HepG2 (cell line): ENCODE results near the gene JPH4. TPM values are rescaled to one million over a fixed set of nuclear protein-coding genes. Genes with fewer than 3 reads are reported as not detected.

Experiments used
- ATAC-seq: fragments of 200-7000 bp; cut with Tn5 transposase; 3 replicates; pipeline ENCODE4 v1.9.1; 2020; ENCODE audit warnings: mild to moderate bottlenecking, moderate library complexity
- BruUV-seq: library from RNA; stranded (reverse); fragments of 400-500 nt; replicated peaks from 2 replicates; lab custom pipeline; 2021; lab: Mats Ljungman, UMichigan
- CTCF ChIA-PET: fragments of 300-600 bp; formaldehyde crosslinking; extraction: SDS; loops from one replicate; lab custom pipeline; 2021; ENCODE audit warnings: low total read pairs, inconsistent platforms, low intra/inter-chr PET ratio; lab: Yijun Ruan, JAX
- POLR2A ChIA-PET: fragments of 350-600 bp; sonication (Branson Sonifier 250); formaldehyde crosslinking; loops from one replicate; lab custom pipeline; 2020; ENCODE audit warnings: antibody characterized with exemption, inconsistent platforms; lab: Yijun Ruan, JAX
- DNase-seq: peaks from one replicate; pipeline ENCODE4 v3.0.0-alpha.2; 2015; ENCODE audit warnings: low spot score
- FAIRE-seq: peaks from 3 replicates; lab custom pipeline; 2011; peaks lifted over from hg19 to GRCh38; lab: Jason Lieb, UNC
- H2AFZ ChIP-seq: one replicate; pipeline ENCODE4 v1.6.1; 2011; ENCODE audit warnings: low read length, inconsistent platforms
- H3K27ac ChIP-seq: fragments of 300-600 bp; 3 replicates; pipeline ENCODE4 v1.8.0; 2011; ENCODE audit warnings: mixed run types, mild to moderate bottlenecking, mixed read lengths, low read length, inconsistent platforms; ENCODE audit not compliant: insufficient read depth; ENCODE audit errors: extremely low read length
- H3K27me3 ChIP-seq, 2 experiments: fragments of 200-600 bp in 1 of 2; 2 replicates in 1 of 2; 3 replicates in 1 of 2; pipeline versions ENCODE4 v1.6.0 to v1.8.0; 2011; ENCODE audit warnings: low read length in 2 of 2, mild to moderate bottlenecking in 2 of 2, moderate library complexity in 2 of 2, inconsistent platforms in 1 of 2; ENCODE audit not compliant: insufficient read depth in 2 of 2, control insufficient read depth in 1 of 2
- H3K36me3 ChIP-seq, 2 experiments: fragments of 200-600 bp in 1 of 2; replicated peaks in 1 of 2; 2 replicates in 1 of 2; 3 replicates in 1 of 2; pipeline versions ENCODE4 v1.5.1 to v1.8.0; 2011; ENCODE audit warnings: low read length in 2 of 2, inconsistent platforms in 1 of 2; ENCODE audit not compliant: insufficient read depth in 2 of 2, control insufficient read depth in 1 of 2
- H3K4me1 ChIP-seq: 2 replicates; pipeline ENCODE4 v1.5.1; 2012; ENCODE audit warnings: low read length, inconsistent platforms; ENCODE audit not compliant: insufficient read depth
- H3K4me2 ChIP-seq: 2 replicates; pipeline ENCODE4 v1.6.0; 2011; ENCODE audit warnings: low read depth, low read length, inconsistent platforms
- H3K4me3 ChIP-seq, 3 experiments: fragments of 200-600 bp in 1 of 3; sonication (generic), shearing (Covaris generic) in 1 of 3; replicated peaks in 1 of 3; 2 replicates each; pipeline ENCODE4 v1.5.1; 2011 to 2016; ENCODE audit warnings: low read length in 3 of 3, inconsistent platforms in 2 of 3, low read depth in 2 of 3, mild to moderate bottlenecking in 2 of 3, control low read depth in 1 of 3, mixed read lengths in 1 of 3; ENCODE audit not compliant: insufficient read depth in 1 of 3
- H3K79me2 ChIP-seq: one replicate; pipeline ENCODE4 v1.6.1; 2011; ENCODE audit warnings: low read length, inconsistent platforms; ENCODE audit not compliant: insufficient read depth
- H3K9ac ChIP-seq: 2 replicates; pipeline ENCODE4 v1.6.0; 2011; ENCODE audit warnings: mild to moderate bottlenecking, low read depth, low read length, inconsistent platforms; ENCODE audit not compliant: insufficient read depth
- H3K9me3 ChIP-seq: 2 replicates; pipeline ENCODE4 v1.5.1; 2012; ENCODE audit warnings: mild to moderate bottlenecking, low read length
- H4K20me1 ChIP-seq: 2 replicates; pipeline ENCODE4 v1.6.0; 2011; ENCODE audit warnings: inconsistent platforms, mild to moderate bottlenecking, low read length, moderate library complexity; ENCODE audit not compliant: insufficient read depth
- CAMTA2 ChIP-seq: sonication (generic); formaldehyde crosslinking; IDR thresholded peaks from 2 replicates; pipeline ENCODE4 v1.4.0; 2020; ENCODE audit warnings: mild to moderate bottlenecking, missing genetic modification reagents, borderline replicate concordance
- MEIS1 ChIP-seq: sonication (generic); formaldehyde crosslinking; IDR thresholded peaks from 2 replicates; pipeline ENCODE4 v1.9.0; 2021; ENCODE audit warnings: mild to moderate bottlenecking, missing genetic modification reagents, moderate library complexity, borderline replicate concordance
- SP1 ChIP-seq, 2 experiments: fragments of 450-650 bp in 1 of 2; sonication (generic) in 1 of 2; formaldehyde crosslinking in 1 of 2; IDR thresholded peaks; 2 replicates each; pipeline versions ENCODE4 v1.4.0 to v1.6.1; 2016 to 2020; ENCODE audit warnings: missing genetic modification reagents in 1 of 2
- TOE1 ChIP-seq: sonication (generic); formaldehyde crosslinking; IDR thresholded peaks from 2 replicates; pipeline ENCODE4 v1.4.0; 2020; ENCODE audit warnings: mild to moderate bottlenecking, missing genetic modification reagents
- ZMYM3 ChIP-seq: sonication (generic); formaldehyde crosslinking; IDR thresholded peaks from 2 replicates; pipeline ENCODE4 v1.5.1; 2020; ENCODE audit warnings: mild to moderate bottlenecking, missing genetic modification reagents
- ZNF232 ChIP-seq: sonication (generic); formaldehyde crosslinking; IDR thresholded peaks from 2 replicates; pipeline ENCODE4 v1.4.0; 2020; ENCODE audit warnings: missing genetic modification reagents, borderline replicate concordance
- ZNF335 ChIP-seq: sonication (generic); formaldehyde crosslinking; IDR thresholded peaks from 2 replicates; pipeline ENCODE4 v1.4.0; 2020; ENCODE audit warnings: missing genetic modification reagents
- ZNF768 ChIP-seq: sonication (generic); formaldehyde crosslinking; IDR thresholded peaks from 2 replicates; pipeline ENCODE4 v1.4.0; 2020; ENCODE audit warnings: missing genetic modification reagents
- WGBS: methylation state at CpG from one replicate; pipeline ENCODE4 v1.1.6; 2017; ENCODE audit warnings: low lambda C conversion rate; 5-methylcytosine and 5-hydroxymethylcytosine counted together
- in situ Hi-C: cut with HindIII; loops from 2 replicates; pipeline ENCODE4 v1.10.0; 2017; ENCODE audit warnings: low pct_unique_long_range_greater_than_20kb; ENCODE audit not compliant: extremely low pct_ligation_motif_present
- intact Hi-C: fragments of 100-400 bp; cut with micrococcal nuclease; formaldehyde crosslinking; loops from one replicate; pipeline ENCODE4 v1.10.0; 2022; ENCODE audit not compliant: unreplicated experiment
- polyA plus RNA-seq, 8 experiments: library from polyadenylated mRNA; depleted of rRNA in 3 of 8; stranded (reverse) in 7 of 8; unstranded in 1 of 8; fragments of >200 nt; fragmentation: Illumina TruSeq in 4 of 8; extraction: Trizol in 4 of 8; gene quantifications; 2 replicates each; pipeline versions ENCODE4 v1.2.1 to v1.2.3, GENCODE V29; 2011 to 2016; ENCODE audit warnings: low read depth in 4 of 8, missing spikeins in 1 of 8, mixed read lengths in 1 of 8; ENCODE audit not compliant: insufficient read depth in 1 of 8
- total RNA-seq, 5 experiments: library from RNA; depleted of rRNA; stranded (reverse); fragments of >200 nt; fragmentation: Illumina TruSeq; extraction: Trizol; gene quantifications; 2 replicates each; pipeline ENCODE4 v1.2.3, GENCODE V29; 2016; ENCODE audit warnings: low read depth in 1 of 5
- TF ChIP-seq, protein P1 (sequence below): sonication (generic); formaldehyde crosslinking; IDR thresholded peaks from 2 replicates; pipeline ENCODE4 v1.4.0; 2020; ENCODE audit warnings: low read depth, mild to moderate bottlenecking, missing genetic modification reagents

The JPH4 gene
- total and polyA plus RNA-seq, 2 of the 13 experiments (the other 11 are each of a cell fraction or from before 2014, with no cell fraction given) = 0.08 to 0.22 TPM

DNA sequence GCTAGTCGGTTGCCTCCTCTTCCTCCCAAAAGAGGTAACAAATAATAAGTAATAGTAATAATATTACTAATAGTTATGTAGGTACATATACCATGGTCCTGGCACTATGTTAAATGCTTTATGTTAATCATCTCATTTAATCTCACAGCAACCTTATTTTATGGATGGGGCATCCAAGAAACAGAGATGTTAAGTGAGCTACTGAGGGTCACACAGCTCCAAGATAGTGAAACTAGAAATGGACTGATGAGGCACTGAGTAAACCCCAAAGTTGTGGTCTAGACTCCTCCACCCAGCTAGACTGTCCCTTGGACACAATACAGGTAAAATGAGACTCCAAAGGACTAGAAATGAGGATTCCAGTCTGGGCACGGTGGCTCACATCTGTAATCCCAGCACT lies 42.1 kb downstream of the JPH4 start:
- in situ Hi-C loops (no loop called here), intact Hi-C loops (no loop called here)
- no peaks in the 10 kb centered on the region for H3K36me3 ChIP-seq
- POLR2A ChIA-PET = interaction anchor here (1.2 to 3.5 kb wide), 2 partner anchors 10 to 19 kb away, joined by 4 to 17 read pairs; partner anchors contain the start of gene THTPA
- DNase-seq (no peak), FAIRE-seq (no peak), ATAC-seq (no peak)
- no peaks in the 10 kb centered on the region for H4K20me1 ChIP-seq
- no peak overlapping the region for H3K9ac ChIP-seq
- no TSS peak for BruUV-seq
- no peak overlapping the region for H2AFZ ChIP-seq
- TF ChIP-seq, protein P1, sequence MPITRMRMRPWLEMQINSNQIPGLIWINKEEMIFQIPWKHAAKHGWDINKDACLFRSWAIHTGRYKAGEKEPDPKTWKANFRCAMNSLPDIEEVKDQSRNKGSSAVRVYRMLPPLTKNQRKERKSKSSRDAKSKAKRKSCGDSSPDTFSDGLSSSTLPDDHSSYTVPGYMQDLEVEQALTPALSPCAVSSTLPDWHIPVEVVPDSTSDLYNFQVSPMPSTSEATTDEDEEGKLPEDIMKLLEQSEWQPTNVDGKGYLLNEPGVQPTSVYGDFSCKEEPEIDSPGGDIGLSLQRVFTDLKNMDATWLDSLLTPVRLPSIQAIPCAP (CRISPR knock-in tag) = no peak
- TF ChIP-seq ZNF768 = peak; percentile 83; the same call in 1 of the 2 replicates
- TF ChIP-seq ZMYM3 (CRISPR knock-in tag) = peak; percentile 37; the same call in 1 of the 2 replicates
- no peak for TF ChIP-seq ZNF335 (CRISPR knock-in tag)
- no peak for TF ChIP-seq MEIS1 (CRISPR knock-in tag)
- TF ChIP-seq SP1 (IDR thresholded peaks at IDR 0.05) = no peak
- no peak for TF ChIP-seq SP1 (CRISPR knock-in tag; IDR thresholded peaks at IDR 0.05)
- TF ChIP-seq CAMTA2 (CRISPR knock-in tag) = no peak
- no peak for TF ChIP-seq ZNF232
- TF ChIP-seq TOE1 = no peak
- no peak overlapping the region for H3K4me2 ChIP-seq
- no peaks in the 10 kb centered on the region for H3K79me2 ChIP-seq
- no peaks in the 10 kb centered on the region for H3K27me3 ChIP-seq
- no peak overlapping the region for H3K4me3 ChIP-seq
- no peaks in the 10 kb centered on the region for H3K4me1 ChIP-seq
- H3K9me3 ChIP-seq = no peaks in the 10 kb centered on the region
- CTCF ChIA-PET = no interaction called here
- H3K27ac ChIP-seq = no peak overlapping the region
- 93% methylated on average over 2 of the region's 2 CpGs for WGBS
